Measurements from ENCODE around the gene LRIT1.
"Not testable (repeated sequence)": the region's sequence is repeated elsewhere in the genome, so short reads cannot be mapped to it uniquely, and the experiment has no call there.

Gene LRIT1, protein sequence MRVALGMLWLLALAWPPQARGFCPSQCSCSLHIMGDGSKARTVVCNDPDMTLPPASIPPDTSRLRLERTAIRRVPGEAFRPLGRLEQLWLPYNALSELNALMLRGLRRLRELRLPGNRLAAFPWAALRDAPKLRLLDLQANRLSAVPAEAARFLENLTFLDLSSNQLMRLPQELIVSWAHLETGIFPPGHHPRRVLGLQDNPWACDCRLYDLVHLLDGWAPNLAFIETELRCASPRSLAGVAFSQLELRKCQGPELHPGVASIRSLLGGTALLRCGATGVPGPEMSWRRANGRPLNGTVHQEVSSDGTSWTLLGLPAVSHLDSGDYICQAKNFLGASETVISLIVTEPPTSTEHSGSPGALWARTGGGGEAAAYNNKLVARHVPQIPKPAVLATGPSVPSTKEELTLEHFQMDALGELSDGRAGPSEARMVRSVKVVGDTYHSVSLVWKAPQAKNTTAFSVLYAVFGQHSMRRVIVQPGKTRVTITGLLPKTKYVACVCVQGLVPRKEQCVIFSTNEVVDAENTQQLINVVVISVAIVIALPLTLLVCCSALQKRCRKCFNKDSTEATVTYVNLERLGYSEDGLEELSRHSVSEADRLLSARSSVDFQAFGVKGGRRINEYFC

DNA sequence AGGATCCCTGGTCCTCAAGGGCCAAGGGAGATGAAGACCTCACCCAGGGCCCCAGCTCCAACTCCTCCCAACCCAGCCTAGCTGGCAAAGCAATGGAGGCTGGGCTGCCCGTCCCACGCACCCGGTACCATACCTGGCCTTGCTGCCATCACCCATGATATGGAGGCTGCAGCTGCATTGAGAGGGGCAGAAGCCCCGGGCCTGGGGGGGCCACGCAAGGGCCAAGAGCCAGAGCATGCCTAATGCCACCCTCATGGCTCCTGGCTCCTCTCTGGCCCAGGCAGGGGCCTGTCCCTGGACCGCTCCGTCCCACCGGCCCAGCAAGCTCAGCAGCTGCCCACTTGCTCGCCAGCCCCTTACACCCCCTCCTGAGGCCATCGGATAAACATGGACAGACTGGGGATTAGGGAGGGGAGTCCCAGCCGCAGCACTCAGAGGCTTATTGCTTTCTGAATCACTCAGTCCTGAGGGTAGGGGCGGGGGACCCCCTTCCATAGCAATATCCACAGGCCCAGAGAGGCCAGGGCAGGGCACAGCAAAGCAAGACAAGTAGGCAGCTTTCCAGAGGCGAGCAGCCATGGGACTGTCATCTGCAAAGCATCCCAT, at the start of gene LRIT1:
LRIT1 (minus strand) TSS at position 362 of the 606 bp plus-strand sequence; CDS start at position 255, 107 bp downstream.
- no peak for DNase-seq (ENCODE audit: low read depth in 2 of 2)

DNA sequence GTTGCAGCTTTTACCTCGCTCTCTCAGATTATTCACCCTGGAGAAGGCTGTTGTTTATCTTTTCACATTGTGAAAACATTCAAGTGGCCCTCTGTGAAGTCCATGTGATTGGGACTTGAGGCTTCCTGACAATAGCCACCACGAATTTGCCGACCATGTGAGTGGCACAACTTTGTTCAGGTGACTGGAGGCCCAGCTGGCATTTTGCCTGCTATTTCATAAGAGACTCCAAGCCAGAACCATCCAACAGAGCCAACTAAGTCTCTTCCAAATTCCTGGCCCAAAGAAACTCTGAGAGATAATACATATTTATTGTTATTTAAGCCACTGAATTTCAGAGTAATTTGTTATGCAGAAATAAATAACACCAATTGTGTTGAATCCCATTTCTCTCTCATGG, 48.9 kb upstream of the LRIT1 start:
- no peak for DNase-seq (ENCODE audit: low read depth in 2 of 2)

DNA sequence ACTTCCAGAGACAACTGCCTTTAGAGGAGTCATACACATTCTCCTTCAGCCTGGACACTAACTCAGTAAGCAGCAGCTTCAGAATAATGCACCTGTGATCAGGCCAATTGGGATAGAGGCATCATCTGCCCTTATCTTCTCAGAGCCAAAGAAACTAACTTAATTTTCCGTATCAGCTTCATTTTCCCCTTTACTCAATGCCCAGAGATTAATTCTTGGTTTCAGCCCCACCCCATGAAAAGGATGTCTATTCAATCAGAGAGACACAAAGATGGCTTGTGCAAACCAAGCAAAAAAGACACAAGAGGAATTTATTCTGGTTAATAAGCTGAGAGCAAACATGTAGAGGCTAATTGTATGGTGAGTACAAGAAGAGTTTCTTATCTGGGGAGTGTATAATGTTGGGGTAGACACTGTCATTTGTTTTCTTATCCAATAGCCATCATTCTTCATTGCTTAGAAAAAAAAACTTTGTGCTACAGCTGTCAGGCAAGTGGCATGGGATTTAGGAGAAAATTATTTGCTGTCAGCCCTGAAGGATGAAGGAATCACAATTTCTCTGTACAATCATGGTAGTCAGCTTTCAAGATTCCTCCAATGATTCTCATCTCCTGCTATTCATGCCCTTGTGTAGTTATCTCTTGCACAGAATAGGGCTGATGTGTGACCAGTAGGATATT, 48.3 kb upstream of the LRIT1 start:
- no peak for DNase-seq (ENCODE audit: low read depth in 2 of 2)

DNA sequence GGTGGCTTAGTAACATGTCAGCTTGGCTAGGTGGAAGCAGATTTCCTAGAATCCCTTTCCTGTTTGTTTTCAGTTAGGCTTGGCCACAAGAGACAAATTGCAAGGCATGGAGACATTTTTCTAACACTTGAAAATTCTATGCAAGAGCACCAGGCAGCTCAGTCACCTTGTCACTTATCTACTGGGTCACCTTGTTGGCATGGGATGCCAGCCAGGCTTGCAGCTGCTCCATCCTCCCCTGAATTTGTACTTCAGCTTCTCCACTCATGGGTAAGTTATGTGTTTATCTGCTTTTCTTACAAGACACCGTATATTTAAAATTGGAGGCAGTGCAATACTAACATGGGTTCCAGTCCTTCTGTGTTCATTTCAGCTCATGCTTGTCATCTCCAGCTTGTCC, 46.8 kb upstream of the LRIT1 start:
- DNase-seq (ENCODE audit: low read depth in 2 of 2): no peak

DNA sequence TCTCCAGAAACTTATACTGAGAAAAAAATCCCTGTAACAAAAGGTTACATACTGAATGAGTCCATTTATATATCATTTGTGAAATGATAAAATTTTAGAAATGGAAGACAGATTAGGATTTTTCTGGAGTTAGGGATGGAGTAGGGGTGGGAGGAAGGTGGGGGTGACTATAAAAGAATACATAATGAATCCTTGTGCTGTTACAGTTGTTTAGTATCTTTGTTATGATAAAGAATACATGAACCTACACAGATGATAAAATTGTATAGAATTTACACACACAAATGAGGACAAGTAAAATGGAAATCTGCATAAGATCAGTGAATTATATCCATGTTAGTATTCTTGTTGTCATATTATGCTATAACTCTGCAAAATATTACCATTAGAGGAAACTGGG, 45.3 kb upstream of the LRIT1 start:
- DNase-seq (ENCODE audit: low read depth in 2 of 2): no peak

DNA sequence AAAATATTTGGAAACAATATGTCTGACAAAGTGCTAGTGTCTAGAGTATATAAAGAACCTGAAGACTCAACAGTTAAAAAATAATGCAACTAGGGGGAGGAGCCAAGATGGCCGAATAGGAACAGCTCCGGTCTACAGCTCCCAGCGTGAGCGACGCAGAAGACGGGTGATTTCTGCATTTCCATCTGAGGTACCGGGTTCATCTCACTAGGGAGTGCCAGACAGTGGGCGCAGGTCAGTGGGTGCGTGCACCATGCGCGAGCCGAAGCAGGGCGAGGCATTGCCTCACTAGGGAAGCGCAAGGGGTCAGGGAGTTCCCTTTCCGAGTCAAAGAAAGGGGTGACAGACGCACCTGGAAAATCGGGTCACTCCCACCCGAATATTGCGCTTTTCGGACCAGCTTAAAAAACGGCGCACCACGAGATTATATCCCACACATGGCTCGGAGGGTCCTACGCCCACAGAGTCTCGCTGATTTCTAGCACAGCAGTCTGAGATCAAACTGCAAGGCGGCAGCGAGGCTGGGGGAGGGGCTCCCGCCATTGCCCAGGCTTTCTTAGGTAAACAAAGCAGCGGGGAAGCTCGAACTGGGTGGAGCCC, 38.6 kb upstream of the LRIT1 start:
- not testable (repeated sequence) for DNase-seq (ENCODE audit: low read depth in 2 of 2)

DNA sequence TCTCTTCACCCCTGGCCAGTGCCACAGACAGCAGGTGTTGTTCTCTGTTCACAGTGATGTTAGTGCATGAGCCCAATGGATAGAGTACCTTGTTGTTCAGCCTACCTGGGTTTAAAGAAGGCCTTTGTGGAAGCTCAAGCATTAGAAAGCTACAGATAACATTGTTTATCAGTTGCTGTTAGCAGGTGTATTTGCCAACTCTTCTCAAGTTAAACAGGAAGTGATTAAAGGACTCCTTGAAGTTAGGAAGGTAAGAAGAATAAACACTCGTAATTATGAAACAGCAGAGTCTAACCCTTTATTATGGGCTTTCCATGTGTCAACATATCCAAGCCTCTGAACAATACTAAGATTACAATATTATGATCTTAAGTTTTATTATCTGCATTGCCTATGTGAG, 29.4 kb upstream of the LRIT1 start:
- no peak for DNase-seq (ENCODE audit: low read depth in 2 of 2)

DNA sequence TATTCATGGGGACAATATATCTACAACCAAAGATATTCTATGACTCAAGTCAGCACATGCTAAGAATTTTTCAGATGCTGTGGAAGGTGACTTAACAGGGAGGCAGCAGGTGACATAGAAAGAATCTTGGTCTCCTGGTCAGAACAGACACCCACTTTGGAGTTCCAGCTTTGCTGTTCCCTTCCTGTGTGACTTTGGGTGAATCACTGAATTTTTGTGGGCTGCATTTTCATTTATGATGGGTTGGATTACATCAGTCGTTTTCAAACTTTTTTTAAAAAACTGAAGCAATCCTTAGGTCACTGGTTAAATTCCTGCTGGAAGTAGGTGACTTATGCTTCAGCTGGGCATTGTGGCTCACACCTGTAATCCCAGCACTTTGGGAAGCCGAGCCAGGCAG, 28.4 kb upstream of the LRIT1 start:
- no peak for DNase-seq (ENCODE audit: low read depth in 2 of 2)

DNA sequence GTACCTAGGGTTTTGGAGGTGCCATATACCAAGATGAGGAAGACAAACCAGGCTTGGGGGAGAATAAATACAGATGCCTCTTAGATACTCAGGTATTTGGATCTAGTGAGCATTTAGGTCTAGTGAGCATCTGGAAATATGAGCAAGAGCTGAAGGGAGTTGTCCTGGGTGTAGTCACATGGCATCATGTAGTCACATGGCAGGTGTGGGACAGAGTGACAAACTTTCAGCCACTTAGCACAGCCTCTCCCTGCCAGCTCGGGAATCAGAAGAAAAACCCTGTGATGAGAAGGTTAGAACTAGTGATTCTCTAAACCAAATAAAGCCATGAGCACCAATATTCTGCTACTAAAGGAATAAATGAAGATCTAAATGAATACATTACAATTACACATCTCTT, 27.8 kb upstream of the LRIT1 start:
- DNase-seq (ENCODE audit: low read depth in 2 of 2): no peak

DNA sequence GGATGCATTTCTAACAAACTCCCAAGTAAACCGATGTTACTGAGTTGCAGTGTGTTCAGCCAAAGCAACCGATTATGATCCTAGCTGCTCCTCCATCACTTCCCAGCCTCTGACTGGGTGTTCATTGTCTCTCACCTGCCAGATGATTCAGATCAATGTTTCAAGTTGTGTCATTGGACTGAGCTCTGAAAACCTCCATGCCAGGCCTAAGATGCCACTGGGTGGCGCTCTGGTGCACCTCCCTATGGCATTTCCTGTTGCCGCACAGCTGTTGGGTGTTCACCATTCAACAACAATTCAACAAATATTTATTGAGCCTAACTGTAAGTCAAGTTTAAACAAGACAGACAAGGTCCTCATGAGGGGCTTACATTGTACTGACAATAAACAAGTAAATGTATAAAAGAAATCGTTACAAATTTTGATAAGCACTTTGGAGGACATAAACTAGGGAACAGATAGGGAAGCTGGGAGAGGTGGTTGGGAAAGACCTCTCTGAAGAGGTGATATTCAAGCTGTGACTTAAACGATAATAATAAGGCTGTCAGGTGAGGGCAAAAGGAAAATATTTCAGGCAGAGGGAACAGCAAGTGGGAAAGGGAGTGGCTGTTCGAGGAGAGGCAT, 26.3 kb upstream of the LRIT1 start:
- peak; percentile 52 to 74 for DNase-seq (ENCODE audit: low read depth in 2 of 2)

DNA sequence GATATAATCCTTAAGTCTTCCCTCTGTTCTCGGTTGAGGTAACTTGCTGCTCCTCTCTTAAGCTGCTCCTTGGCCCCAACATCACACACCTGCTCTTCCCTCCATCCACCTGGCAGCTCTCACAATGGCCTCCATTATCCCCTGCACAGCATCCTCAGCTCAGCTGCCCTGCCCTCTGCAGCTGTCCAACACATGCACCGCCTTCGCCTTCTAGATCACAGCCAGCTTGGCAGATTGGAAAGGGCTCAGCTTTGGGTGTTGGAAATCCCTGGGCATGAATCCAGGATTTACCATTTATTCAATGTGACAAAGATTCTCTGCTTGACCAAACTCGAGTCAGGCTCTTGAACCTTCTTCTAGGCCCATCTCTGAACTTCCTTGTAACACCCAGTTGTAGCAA, 24.1 kb upstream of the LRIT1 start:
- no peak for DNase-seq (ENCODE audit: low read depth in 2 of 2)

DNA sequence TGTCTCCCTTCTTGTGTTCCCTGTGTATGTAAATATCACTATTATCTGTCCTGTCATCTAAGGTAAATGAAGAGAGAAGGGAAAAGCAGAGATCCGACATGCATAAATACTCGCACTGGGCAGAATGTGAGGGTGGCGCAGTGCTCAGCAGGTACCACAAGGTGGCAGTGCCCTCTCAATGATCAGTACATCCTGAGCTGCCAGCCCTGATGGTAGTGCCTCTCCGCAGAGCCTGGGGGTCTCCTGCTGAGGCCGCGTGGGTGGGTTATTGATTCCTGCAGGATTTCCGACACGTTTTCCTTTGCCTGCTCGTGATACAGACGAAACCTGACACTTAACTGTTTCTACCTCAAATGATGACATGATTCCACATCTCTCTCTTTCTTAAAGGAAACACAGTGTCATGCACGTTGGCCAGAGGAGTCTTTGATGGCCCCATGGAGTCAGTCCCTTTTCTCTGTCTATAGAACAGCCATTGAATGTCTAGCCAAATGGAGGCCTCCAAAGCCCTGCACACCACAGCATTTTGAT, 23.3 kb upstream of the LRIT1 start:
- DNase-seq (ENCODE audit: low read depth in 2 of 2): peak; percentile 57 to 60

DNA sequence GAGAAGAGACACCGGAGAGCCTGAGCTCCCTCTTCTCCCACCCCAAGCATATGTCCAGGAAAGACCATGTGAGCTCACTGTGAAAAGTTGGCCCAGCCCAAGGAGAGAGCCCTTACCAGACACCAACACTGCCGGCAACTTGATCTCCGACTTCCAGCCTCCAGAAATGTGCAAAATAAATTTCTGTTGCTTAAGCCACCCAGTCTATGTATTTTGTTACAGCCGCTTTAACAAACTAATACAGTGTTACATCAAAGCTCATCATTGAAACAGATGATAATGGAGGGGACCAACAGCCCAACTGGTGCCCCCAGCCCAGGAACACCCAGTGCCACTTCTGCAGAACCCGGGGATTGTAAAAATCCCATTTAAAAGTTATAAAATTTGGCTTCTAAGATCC, 22.4 kb upstream of the LRIT1 start:
- no peak for DNase-seq (ENCODE audit: low read depth in 2 of 2)

DNA sequence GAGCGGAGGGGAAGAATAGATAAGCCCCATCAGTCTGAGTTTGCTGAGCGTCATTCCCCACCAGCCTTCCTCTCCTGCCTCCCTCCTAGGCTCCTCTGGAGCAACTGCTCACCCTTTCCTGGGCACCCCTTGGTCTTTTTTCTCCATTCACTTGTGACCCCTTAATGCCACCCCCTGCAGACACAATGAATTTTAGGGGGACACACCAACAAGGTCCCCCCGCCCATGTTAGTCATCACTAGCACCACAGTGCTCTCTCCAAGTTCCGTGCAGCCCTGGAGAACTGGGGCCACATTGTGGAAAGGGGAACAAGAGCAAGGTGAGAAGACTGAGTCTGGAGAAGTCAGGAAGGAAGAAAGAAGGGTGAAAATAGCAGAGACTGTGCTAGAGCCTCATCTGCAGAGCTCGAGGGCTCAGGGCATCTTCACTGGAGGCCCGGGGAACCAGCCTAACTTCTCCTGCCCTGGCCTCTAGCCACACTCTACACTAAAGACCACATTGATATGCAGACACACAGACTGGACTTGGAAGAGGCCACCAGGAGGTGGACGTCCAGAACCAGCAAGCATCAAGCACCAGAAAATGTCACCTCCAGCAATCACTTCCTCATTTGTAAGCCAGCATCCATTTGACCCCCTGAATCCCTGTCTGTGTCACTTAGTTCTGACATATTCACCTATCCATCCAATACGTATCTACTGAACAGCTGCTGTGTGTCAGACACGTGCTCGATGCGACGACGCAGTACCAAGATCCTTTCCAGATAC, 21.0 kb upstream of the LRIT1 start:
- DNase-seq (ENCODE audit: low read depth in 2 of 2): no peak

DNA sequence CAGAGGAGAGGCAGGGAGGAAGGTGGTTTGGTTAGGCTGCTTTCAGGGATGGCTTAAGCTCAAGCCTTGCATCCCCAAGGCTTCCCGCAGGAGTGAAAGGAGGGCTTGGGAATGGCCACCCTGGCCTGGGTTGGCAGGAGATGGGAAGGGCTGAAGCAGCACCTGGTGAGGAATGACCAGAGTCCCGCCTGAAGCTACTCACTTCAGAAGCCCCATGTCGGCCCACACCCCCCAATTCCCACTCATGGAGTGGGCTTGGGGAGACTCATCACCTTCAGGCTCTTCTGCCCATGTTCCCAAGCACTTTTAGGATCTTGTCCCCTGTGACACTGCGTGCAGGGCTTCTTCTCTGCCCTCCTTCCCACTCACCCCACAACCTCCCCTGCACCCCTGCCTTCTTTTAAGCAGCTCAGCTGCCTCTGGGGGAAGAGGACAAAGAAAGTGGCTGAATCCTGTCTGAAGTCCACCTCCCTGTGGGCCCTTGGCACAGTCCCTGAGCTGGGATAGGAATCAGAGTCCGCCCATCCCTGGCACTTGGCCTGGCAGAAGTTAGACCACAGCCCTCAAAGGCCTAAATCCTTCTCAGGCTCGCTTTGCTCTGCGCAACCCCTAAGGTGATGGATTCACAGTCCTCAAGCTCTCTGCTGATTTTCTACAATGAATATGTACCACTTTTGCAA, 20.0 kb upstream of the LRIT1 start:
- DNase-seq (ENCODE audit: low read depth in 2 of 2): no peak

DNA sequence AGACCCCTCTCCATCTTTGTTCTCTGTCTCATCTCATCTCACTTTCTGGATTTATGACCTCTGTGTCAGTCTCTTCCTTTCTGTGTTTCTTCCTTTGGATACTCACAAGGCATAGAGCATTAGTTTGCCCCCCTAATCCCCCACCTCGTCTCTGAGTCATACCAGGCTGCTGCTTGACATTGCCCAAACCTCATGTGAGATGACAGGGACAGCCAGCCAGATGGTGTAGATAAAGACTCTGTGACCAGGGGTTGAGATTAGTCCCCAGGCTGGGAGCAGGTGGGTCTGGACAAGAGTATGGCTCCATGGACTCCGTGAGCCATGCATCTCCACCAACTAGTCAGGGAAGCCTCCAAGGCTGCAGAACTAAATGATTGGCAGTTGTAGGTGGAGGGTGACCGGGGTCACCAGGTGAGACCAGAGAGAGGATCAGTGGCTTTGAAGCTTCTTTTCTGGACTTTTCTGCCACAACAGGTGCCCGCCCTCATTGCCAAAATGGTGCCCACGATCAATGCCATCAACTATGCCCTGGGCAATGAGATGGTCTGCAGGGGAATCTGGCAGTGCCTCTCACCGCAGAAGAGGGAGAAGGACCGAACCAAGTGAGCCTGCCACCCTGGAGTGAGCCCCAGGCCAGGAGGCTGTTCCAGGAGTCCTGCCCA, 16.8 kb upstream of the LRIT1 start:
- no peak for DNase-seq (ENCODE audit: low read depth in 2 of 2)

DNA sequence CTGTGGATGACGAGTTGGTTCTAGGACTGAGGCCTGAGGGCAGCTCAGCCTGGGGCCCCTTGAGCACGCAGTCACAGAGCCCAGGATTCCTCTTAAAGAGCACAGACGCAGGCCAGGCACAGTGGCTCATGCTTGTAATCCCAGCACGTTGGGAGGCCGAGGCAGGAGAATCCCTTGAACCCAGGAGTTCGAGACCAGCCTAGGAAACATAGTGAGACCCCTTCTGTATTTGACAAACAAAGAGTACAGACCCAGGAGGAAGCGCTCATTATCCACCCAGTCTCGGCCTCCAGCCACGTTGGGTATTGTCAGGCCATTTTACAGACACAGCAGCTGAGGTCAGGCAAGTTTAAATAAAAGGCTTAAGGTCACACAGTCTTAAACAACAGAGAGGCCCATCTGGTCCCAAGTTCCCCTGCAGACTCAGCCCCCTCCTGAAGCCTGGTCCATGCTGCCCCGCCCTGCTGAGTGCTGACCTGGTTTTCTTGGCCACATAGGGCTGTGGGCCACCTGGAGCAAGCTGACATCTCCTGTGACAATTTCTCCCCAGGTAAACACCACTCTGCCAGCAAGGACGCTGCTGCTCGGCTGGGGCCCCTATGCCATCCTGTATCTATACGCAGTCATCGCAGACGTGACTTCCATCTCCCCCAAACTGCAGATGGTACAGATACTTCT, 16.1 kb upstream of the LRIT1 start:
- no peak for DNase-seq (ENCODE audit: low read depth in 2 of 2)

DNA sequence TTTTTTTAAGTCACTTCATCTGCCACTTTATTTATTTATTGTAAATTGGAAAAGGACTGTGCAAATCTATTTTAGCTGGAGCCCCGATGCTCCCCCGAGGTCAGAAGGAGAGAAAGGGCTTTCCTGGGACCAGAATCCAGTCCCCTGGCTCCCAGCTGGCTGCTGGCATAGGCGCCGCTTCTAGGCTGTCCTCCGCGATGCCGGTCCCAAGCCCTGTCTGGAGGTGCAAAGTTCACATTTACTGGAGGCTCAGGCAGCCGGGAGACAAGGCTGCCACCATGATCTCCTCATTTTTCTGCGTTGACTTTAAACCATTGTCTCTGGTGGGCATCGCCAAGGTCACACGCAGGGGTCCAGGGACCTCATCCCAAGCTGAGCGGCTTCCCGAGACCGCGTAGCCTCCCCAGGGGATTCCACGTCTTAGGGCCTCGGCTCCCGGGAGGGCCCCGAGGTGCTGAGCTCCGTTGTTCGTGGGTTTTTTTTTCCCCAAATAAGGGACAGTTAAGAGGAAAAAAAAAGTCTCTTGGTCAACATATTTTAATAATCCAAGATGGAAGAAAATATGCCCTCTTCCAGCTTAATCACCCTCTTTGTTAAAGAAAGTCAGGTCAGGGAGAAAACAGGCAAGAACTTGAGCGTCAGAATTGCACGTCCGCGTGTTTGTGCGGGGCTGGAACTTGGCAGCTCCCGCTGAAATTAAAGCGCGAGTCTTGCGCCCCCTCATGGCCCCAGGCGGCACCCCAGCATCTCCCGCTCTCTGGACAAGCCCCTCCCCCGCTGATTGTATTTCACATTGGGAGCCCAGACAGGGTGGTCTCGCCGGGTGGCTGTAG, 15.4 kb upstream of the LRIT1 start:
- DNase-seq (ENCODE audit: low read depth in 2 of 2): peak; percentile 37 to 50
